GM12872 (cell line): ENCODE measurements around the gene UBE2F.

Experiments used
- CTCF ChIP-seq: IDR thresholded peaks from 3 replicates; pipeline ENCODE4 v1.5.1; 2011; ENCODE audit warnings: low read depth, mild to moderate bottlenecking, low read length, moderate library complexity; ENCODE audit not compliant: insufficient read depth

Gene UBE2F

GRCh38 chr2:238023608-238024007 is 56.8 kb downstream of the UBE2F start:
- no peak for TF ChIP-seq CTCF

- no peak for TF ChIP-seq CTCF
Measured at GRCh38 chr2:238024986-238025385, 58.2 kb downstream of the UBE2F start.

- TF ChIP-seq CTCF: no peak
Measured at GRCh38 chr2:238025741-238026360, 59.0 kb downstream of the UBE2F start.

- no peak for TF ChIP-seq CTCF
Measured at GRCh38 chr2:238027058-238027457, 60.2 kb downstream of the UBE2F start.

GRCh38 chr2:238027591-238028415 is 61.0 kb downstream of the UBE2F start:
- TF ChIP-seq CTCF: no peak

- TF ChIP-seq CTCF: no peak
Measured at GRCh38 chr2:238029853-238030252, 63.0 kb downstream of the UBE2F start.

- TF ChIP-seq CTCF: no peak
Measured at GRCh38 chr2:238030422-238031155, 63.8 kb downstream of the UBE2F start.
